ENCODE data around the gene THSD7A.

THSD7A gene

DNA sequence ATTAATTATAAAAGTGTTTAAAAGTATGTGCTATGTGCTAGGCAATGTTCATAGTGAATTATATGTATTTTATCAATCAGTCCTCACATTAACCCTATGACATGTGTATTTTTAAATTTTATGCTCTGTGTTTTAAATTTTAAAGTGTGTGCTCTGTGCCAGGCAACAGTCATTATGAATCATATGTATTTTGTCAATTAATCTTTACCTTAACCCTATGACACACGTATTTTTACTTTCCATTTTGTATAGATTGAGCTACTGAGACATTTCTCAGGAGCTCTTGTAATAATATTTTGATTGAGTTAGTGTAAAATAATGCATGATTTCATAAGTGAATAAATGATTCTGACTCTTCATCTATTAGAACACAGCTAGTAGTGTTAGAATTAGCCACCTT lies 117.8 kb downstream of the THSD7A start:
- in situ Hi-C loops (cut with MboI; ENCODE audit: low pct_unique_long_range_greater_than_20kb, low sequenced_read_pairs): no loop called here
- no peak for DNase-seq

DNA sequence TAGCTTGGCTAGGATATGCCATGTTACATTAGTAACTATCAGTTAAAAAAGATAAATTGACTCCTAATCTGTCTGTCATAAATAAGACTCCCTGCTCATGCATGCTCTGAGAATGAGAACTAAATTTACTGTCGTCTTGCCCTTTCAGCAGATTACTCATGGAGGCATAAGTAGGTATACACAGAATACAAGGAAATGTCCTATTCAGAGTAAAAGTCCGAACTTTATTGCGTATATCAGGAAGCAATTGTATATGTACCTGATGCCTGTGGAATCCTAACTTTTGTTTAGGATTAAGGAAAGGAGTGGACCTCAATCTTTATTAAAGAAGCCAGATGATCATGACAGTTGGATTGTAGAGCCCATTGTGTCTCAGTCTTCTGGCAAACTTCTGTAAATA lies 118.6 kb downstream of the THSD7A start:
- in situ Hi-C loops (cut with MboI; ENCODE audit: low pct_unique_long_range_greater_than_20kb, low sequenced_read_pairs): no loop called here
- DNase-seq: no peak

DNA sequence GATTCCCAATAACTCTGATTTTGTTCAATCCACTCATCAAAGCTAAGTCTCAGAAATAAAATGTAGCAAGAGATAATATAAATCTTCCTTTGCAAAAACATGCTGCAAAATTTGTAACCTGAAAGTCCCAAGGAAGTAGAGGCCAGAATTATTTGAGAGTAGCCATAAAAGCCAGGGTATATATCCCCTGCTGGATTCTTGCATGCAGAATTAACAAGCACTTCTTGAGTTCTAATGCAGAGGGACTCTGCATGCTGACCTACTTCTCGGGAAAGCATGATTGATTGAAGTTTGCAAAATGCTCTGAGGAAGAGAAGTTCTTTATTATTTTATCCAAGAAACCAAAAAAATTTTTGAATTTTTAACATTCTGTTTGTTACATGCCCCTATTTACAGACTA lies 121.6 kb downstream of the THSD7A start:
- in situ Hi-C loops (cut with MboI; ENCODE audit: low pct_unique_long_range_greater_than_20kb, low sequenced_read_pairs): no loop called here
- DNase-seq: no peak

DNA sequence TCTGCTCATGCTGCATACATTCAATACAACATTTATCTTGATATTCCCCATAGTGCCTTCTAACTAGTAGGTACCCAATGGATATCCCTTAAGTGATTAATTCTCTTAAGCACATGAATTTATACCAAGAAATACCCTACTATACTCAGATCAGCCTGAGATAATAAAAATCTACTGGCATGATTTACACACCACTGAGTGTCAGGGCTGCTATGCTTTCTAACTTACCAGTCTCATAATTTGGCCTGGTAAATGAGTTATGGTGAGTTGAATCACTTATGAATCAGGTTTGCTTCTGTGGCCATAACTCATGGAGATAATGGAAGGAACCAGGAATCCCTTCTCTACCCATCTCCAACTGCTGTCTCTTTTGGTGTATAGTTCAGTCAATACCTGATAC lies 122.8 kb downstream of the THSD7A start:
- in situ Hi-C loops (cut with MboI; ENCODE audit: low pct_unique_long_range_greater_than_20kb, low sequenced_read_pairs): no loop called here
- DNase-seq: no peak

DNA sequence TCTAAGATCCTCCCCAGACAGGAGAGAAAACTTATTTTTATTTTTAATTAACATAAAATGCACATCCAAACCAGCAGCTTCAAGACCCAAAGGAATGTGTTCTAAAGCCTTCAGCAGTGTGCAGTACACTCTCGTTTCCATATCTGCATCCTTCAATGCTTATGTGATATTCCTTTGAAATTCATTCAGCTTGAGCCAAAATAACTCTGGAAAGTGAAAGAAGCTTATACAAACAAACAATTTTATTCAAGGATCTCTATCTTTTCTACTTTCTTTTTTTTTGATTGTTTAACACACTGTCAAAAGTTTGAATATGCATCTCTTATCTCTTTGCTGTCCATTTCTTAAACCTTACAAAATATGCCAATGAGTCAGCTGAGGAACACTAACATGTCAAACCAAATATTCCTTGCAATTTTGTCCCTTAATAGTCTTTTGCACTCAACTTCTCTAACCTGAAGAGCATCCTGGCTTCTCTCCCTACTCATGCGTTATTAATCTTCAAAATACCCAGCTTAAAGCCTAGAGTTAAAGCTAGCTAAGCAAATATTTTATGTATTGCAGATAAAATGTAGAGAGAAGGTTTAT lies 124.3 kb downstream of the THSD7A start:
- in situ Hi-C loops (cut with MboI; ENCODE audit: low pct_unique_long_range_greater_than_20kb, low sequenced_read_pairs): no loop called here
- DNase-seq: no peak

DNA sequence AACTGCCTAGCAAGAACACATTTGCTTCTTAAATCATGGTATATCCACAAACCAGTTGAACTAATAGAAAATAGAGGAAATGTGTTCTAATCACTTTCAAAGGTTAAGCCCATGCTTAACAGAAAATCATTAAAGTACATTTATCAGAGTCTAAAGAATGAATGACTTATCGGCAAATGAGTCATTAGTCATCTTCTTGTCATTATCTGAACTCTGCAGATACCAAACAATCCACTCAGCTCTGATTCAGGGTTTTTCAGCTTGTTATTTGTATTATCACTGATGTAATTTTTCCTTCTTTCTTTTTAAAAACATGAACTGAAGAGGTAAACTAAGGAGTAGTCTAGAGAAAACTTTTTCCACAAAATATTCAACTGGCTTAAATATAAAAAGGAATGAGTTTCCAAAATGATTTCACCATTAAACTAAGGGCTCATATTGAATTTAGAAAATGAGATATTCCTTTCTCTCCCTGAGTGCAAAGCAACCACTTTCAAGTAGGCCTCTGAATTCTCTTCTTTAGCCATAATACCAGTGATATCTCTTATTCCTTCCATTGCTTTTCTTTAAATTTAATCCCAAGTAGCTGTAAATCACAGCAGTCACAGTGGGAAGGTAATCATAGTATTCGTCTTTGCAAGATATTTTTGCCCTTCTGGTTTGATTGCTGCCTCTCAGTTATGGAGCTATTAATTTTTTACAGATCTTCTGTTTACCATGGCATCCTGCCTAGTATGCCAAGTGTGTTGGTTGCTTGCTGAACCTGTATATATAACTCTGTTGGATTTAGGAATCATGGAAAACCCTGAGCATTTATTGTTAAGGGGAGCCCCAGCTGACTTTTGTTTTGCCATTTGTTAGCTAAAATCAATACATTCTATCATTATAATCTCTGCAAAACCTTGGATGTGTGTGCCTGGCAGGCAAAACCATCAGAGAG lies 125.1 kb downstream of the THSD7A start:
- DNase-seq: no peak
- in situ Hi-C loops (cut with MboI; ENCODE audit: low pct_unique_long_range_greater_than_20kb, low sequenced_read_pairs): no loop called here

DNA sequence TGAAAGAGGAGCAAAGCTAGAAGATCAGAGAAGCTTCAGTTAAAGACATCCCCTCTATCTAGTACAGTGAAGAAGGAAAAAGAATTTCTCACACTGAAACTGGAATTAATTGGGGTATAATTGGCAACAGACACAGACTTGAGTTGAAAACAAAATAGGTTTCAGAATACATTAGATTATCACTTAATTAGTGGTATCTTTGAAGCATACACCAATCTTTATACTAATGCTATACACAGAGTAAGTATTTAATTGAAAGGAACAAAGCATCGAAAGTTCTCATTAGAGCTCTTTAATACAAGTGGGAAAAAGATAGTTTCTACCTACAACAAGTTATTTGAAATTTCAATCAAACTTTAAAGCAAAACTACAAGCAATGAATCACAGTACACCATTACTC lies 128.2 kb downstream of the THSD7A start:
- in situ Hi-C loops (cut with MboI; ENCODE audit: low pct_unique_long_range_greater_than_20kb, low sequenced_read_pairs): no loop called here
- DNase-seq: no peak

DNA sequence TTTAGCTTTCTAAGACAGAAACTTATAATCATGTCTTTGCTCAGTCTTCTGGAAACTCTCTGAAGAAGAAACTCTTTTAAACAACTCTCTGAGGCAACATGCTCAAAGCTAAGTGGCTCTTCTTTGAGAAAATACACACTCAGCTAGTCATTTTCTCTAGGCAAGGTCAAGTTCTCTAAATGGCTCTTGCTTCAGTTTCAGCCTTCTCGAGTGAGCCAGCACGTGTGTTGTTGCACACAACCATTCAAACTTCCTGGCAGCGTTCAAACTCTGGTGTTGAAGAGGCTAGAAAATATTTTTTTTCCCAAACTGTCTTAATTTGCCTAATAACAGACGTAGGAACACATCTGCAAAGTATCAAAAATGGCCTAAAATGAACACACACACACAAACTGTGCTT lies 129.1 kb downstream of the THSD7A start:
- DNase-seq: no peak
- in situ Hi-C loops (cut with MboI; ENCODE audit: low pct_unique_long_range_greater_than_20kb, low sequenced_read_pairs): no loop called here

DNA sequence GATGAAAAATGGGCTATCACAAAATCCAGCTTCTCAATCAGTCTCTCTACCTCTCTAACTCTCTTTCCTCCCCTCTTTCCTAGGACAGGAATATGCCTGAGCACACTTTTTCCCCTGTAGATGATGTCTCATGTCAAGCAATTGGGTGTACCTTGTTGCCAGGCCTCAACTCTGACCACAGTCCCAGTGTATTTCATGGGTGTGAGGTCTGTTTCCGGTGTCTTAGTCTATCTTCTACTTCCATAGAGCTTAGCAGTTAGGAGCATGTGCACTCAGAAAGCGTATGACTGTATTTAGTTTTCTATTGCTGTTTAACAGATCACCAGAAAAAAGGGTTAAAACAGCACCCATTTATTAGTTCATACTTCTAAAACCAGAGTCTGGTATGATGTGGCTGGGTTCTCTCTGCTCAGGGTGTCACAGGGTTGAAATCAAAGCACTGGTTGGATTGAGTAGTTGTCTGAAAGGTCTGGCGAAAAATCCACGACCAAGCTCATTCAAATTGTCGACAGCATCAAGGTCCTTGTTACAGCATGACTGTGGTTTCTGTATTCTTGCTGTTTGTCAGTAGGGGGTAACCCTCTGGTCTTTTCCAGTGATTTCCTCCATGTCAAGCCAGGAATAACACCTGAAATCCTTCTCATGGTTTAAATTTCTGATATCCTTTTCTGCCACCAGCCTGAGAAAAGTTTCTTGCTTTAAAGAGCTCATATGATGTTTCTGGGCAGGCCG lies 130.0 kb downstream of the THSD7A start:
- DNase-seq: peak; percentile 23
- in situ Hi-C loops (cut with MboI; ENCODE audit: low pct_unique_long_range_greater_than_20kb, low sequenced_read_pairs): no loop called here

DNA sequence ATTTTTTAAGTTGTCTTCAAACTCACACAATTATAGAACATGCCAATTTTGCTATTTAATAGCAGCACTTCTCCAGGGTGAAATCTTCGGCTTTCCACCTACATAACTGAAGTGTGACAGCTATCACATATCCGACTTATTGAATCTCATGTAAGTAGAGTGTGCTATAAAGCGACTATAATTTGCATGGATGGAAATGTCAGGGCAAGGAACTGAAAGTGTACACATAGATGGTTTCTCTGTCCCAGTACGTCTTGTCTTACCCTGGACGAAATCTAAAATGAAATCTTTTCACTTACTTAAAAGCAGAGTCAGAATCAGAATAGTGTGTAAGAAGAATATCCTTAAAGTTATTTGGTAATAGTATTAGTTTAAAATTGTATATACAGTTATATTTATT lies 132.3 kb downstream of the THSD7A start:
- no peak for DNase-seq

DNA sequence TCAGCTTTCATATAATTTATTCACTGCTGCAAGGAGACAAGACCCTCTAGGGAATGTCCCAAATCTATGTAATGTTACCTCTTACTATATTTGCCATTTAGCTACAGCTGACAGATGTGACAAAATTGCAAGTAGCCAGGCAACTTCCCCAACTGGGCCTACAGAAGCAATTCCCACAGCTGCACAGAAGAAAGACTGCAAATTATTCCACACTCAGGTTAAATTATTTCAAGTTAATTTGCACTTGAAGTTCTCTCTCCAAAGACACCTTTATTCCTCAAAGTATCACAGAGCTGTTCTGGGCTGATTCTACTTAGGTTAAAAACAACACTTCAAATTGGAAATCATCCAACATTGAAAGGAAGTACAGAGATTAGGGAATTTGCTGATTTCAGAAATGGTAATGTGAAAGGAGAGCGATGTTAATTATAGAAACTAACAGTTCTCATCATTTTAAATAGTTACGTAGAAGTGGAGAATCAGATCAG lies 133.6 kb downstream of the THSD7A start:
- DNase-seq: peak; percentile 14
- in situ Hi-C loops (cut with MboI; ENCODE audit: low pct_unique_long_range_greater_than_20kb, low sequenced_read_pairs): no loop called here

More for the DNA sequence above, 132.3 kb downstream of the THSD7A start:
- in situ Hi-C loops (cut with MboI; ENCODE audit: low pct_unique_long_range_greater_than_20kb, low sequenced_read_pairs): no loop called here

DNA sequence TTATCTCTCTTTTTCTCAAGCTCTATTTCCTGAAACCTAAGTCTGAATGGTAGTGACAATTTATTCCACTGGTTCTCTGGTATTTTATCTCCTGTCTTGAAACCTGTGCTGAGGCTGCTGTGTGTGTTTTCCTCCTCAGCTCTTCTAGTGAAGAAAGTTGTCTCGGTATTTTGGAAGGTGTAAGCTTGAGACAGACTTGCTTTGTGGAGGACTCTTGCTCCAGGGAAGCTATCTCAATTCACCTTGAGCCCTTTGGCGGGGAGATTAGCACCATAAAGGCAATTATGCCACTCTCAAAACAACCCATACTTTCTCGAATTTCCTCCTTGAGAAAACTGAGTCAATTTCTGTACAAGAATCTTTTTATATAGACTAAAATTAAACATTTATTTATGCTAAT lies 141.6 kb downstream of the THSD7A start:
- in situ Hi-C loops (cut with MboI; ENCODE audit: low pct_unique_long_range_greater_than_20kb, low sequenced_read_pairs): no loop called here

DNA sequence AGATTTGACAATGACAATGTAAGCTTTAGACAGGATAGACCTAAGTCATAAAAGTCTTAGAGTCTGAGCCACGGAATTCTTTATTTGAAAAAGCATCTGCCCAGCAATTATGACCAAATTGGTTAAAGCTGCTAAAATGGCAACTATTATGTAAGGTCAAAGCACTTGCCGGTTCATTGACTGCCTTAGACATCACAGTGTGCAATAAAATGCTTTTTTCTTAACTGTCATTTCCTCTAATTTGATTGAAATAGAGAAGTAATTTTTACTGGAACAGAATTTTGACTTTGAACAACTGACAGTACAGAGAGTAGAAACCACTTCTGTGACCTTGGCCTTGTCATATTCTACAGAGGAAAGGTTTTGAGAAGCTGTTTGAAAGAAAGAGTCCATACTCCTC lies 142.9 kb downstream of the THSD7A start:
- in situ Hi-C loops (cut with MboI; ENCODE audit: low pct_unique_long_range_greater_than_20kb, low sequenced_read_pairs): no loop called here
- peak; percentile 80 for DNase-seq

More for the DNA sequence above, 141.6 kb downstream of the THSD7A start:
- DNase-seq: no peak

DNA sequence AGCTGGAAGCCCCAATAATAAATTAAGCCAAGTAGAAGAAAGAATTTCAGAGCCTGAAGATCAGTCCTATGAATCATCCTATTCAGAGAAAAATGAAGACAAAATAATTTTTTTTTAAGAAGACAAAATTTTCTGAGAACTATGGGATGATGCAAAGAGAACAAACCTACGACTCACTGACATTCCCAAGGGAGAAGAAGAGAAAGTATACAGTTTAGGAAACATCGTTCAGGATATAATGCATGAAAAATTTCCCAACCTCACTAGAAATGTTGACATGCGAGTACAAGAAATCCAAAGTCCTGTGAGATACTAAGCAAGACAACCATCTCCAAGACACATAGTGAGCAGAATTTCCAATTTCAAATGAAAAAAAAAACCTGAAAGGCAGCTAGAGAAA lies 150.5 kb downstream of the THSD7A start:
- in situ Hi-C loops (cut with MboI; ENCODE audit: low pct_unique_long_range_greater_than_20kb, low sequenced_read_pairs): no loop called here
- DNase-seq: no peak

DNA sequence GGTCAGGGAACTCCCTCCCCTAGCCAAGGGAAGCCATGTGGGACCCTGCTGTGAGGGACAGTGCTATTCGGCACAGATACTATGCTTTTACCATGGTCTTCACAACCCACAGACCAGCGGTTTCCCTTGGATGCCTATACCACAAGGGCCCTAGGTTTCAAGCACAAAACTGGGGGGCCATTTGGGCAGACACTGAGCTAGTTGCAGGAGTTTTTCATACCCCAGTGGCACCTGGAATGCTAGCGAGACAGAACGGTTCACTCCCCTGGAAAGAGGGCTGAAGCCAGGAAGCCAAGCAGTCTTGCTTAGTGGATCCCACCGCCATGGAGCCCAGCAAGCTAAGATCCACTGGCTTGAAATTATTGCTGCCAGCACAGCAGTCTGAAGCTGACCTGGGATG lies 156.8 kb downstream of the THSD7A start:
- in situ Hi-C loops (cut with MboI; ENCODE audit: low pct_unique_long_range_greater_than_20kb, low sequenced_read_pairs): no loop called here
- DNase-seq: no peak

DNA sequence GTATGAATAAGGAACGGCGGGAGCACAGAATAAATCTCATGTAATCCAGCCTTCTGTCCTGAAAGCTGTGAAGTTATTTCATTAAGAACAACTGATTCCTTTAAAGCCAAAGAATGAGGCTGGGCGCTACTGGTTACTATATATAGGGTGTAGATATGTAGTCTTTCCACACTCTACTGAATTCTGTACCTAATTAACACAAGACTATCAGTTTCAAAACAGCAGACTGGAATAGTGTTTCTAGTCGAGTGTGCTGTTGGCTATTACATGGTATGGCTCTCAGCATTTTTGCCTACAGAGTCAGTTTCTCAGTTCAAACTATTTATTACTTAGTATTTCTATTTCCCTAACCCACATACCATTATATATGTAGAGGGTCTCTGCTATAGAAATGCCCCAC lies 163.3 kb downstream of the THSD7A start:
- in situ Hi-C loops (cut with MboI; ENCODE audit: low pct_unique_long_range_greater_than_20kb, low sequenced_read_pairs): no loop called here
- no peak for DNase-seq

DNA sequence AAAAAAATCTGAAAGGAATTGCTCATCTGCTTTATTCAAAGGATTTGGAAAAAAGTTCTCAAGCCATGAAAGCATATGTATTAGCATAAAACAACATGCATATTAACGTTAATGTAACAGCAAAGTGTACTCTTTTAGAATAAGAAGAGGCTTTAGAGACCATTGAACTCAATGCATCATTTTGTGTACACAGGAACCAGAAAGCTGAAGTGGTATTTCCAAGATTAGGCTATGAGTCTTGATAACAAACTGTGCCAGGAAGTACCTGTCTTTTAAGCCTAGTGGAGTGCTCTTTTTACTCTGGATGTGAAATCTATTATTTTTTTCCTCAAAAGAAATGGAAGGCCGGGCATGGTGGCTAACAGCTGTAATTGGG lies 164.2 kb downstream of the THSD7A start:
- in situ Hi-C loops (cut with MboI; ENCODE audit: low pct_unique_long_range_greater_than_20kb, low sequenced_read_pairs): no loop called here
- DNase-seq: no peak

DNA sequence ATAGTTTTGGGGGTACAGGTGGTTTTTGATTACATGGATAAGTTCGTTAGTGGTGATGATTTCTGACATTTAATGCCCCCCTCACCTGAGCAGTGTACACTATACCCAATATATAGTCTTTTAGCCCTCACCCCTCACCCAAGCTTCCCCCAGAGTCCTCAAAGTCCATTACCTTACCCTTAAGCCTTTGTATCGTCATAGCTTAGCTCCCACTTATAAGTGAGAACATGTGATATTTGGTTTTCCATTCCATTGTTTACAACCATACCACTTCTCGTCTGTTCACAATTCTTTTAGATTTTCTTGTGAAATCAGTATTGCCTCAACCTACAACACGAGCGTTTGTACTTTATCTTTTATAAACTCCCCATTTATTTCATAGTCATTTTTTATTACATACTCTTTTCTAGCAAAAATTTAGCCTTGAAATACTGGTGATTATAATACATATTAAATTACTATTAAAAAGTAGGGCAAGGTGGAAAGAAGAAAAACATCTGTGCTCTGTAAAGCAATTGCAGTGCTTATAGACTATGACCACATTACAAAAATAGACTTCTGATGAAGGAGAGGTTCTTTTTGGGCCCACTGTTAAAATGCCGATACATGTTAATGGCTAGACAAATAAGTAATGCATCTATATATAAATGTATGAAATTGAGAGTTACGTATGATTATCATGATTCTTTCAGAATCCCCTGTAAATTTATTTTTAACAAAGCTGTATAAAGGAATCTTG lies 164.8 kb downstream of the THSD7A start:
- in situ Hi-C loops (cut with MboI; ENCODE audit: low pct_unique_long_range_greater_than_20kb, low sequenced_read_pairs): no loop called here
- DNase-seq: no peak

DNA sequence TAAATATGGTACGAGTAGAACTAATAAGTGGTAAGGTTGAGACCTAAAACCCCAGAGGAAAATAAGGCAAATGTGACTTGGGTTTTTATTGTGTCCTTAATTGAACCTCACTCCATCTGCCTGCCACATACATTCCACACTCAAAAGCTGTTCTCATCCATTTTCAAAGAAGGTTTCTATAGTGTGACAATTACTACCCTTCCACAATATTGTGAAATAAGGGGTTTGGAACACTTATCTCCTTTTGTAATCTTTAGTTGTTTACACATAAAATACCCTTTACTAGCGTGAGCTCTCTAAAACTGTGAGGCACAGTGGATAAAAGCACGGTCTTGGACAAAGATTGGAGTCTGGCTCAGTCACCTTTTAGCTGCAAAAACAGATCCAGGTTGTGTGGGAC lies 166.6 kb downstream of the THSD7A start:
- in situ Hi-C loops (cut with MboI; ENCODE audit: low pct_unique_long_range_greater_than_20kb, low sequenced_read_pairs): no loop called here
- no peak for DNase-seq

Data from KBM-7 (cell line).